Peyer's patch (tissue), 4 donors: ENCODE data around the gene SORL1. TPM values are rescaled to one million over a fixed set of nuclear protein-coding genes. Genes with fewer than 3 reads are reported as not detected.

Experiments
- DNase-seq, 3 donors: peaks; one replicate each; pipeline ENCODE4 v3.0.0-alpha.2; 2017 to 2019
- H3K27ac ChIP-seq, 4 donors: fragments of 200-600 bp; sonication (generic); one replicate each; pipeline ENCODE4 v1.5.1; 2016 to 2019
- H3K27me3 ChIP-seq, 2 donors: fragments of 200-600 bp; sonication (generic); one replicate each; pipeline ENCODE4 v1.5.1; 2019
- H3K36me3 ChIP-seq, 3 donors: fragments of 200-600 bp; sonication (generic); one replicate each; pipeline ENCODE4 v1.5.1; 2016 to 2019
- H3K4me1 ChIP-seq, 4 donors: fragments of 200-600 bp; sonication (generic); one replicate each; pipeline ENCODE4 v1.5.1; 2016 to 2019
- H3K4me3 ChIP-seq, 4 donors: fragments of 200-600 bp; sonication (generic); 1 replicate in 3 of 4; 2 replicates in 1 of 4; pipeline ENCODE4 v1.5.1; 2016 to 2019; ENCODE audit warnings: mild to moderate bottlenecking in 1 of 4
- H3K9me3 ChIP-seq, 4 donors: fragments of 200-600 bp; sonication (generic); one replicate each; pipeline ENCODE4 v1.5.1; 2016 to 2019; ENCODE audit warnings: mild to moderate bottlenecking in 1 of 4
- POLR2A ChIP-seq, 2 donors: fragments of 450-650 bp; IDR thresholded peaks; one replicate each; pipeline ENCODE4 v1.5.1; 2017; ENCODE audit warnings: antibody characterized with exemption in 2 of 2, mild to moderate bottlenecking in 2 of 2, moderate library complexity in 2 of 2
- total RNA-seq, 4 donors: library from RNA; depleted of rRNA; stranded (reverse); fragments of >200 nt; gene quantifications; one replicate each; pipeline ENCODE4 v1.1.0, GENCODE V29; 2016
- TF ChIP-seq, protein P1 (sequence below), 6 experiments: fragments of 450-650 bp in 4 of 6; fragments of 200-600 bp in 2 of 6; sonication (generic) in 1 of 6; IDR thresholded peaks; one replicate each; pipeline ENCODE4 v1.5.1; 2017 to 2019; ENCODE audit warnings: antibody characterized with exemption in 6 of 6, mild to moderate bottlenecking in 3 of 6, moderate library complexity in 1 of 6

SORL1 gene
- total RNA-seq, 4 donors from 2014 or later, result 52.0 to 282 (median 191) TPM

DNA sequence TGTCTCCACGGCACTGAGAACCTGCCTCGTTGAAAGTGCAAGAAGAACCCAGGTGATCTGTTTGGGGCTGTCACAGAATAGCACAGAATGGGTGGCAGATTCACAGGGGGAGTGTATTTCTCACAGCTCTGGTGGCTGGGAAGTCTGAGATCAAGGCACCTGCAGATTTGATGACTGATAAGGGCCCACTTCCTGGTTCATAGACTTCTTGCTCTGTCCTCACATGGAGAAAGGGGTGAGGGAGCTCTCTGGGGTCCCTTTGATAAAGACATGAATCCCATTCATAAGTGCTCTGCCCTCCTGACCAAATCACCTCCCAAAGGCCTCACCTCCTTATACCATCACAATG is 199.1 kb downstream of the SORL1 start:
- no peak for DNase-seq
- no peak for TF ChIP-seq POLR2A (IDR thresholded peaks at IDR 0.05)
- TF ChIP-seq, protein P1, sequence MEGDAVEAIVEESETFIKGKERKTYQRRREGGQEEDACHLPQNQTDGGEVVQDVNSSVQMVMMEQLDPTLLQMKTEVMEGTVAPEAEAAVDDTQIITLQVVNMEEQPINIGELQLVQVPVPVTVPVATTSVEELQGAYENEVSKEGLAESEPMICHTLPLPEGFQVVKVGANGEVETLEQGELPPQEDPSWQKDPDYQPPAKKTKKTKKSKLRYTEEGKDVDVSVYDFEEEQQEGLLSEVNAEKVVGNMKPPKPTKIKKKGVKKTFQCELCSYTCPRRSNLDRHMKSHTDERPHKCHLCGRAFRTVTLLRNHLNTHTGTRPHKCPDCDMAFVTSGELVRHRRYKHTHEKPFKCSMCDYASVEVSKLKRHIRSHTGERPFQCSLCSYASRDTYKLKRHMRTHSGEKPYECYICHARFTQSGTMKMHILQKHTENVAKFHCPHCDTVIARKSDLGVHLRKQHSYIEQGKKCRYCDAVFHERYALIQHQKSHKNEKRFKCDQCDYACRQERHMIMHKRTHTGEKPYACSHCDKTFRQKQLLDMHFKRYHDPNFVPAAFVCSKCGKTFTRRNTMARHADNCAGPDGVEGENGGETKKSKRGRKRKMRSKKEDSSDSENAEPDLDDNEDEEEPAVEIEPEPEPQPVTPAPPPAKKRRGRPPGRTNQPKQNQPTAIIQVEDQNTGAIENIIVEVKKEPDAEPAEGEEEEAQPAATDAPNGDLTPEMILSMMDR (IDR thresholded peaks at IDR 0.05), result no peak
- H3K27ac ChIP-seq, result no peak overlapping the region
- H3K4me1 ChIP-seq, result peaks cover 0 to 11% (median 0%) of the 10 kb centered on the region in 4 donors
- no peaks in the 10 kb centered on the region for H3K9me3 ChIP-seq
- no peak overlapping the region for H3K4me3 ChIP-seq
- no peaks in the 10 kb centered on the region for H3K27me3 ChIP-seq
- H3K36me3 ChIP-seq, result no peaks in the 10 kb centered on the region

DNA sequence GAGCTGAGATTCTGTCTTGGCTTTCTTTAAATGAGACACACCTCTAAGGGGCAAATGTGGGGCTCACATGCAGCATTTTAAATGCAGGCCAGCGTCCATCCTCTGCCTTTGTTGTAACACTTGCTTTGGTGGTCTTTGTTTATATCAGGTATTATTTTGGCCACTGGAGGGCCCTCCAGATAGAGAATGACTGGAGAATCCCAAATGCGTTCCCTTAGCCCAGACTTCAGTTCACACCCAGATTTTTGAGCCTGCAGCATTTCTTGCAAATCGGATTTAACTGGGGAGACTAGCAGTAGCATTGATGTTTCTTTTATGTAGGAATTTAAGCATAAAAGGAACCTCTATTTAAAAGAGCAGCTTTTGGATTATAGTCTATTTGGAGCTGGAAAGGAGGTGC is 200.9 kb downstream of the SORL1 start:
- TF ChIP-seq, protein P1 (IDR thresholded peaks at IDR 0.05), result no peak
- no peak for TF ChIP-seq POLR2A (IDR thresholded peaks at IDR 0.05)
- Histone ChIP-seq H3K4me3 (no peak overlapping the region), H3K9me3 (no peaks in the 10 kb centered on the region), H3K4me1 (peaks cover 0 to 11% (median 0%) of the 10 kb centered on the region in 4 donors), H3K27me3 (no peaks in the 10 kb centered on the region), H3K27ac (no peak overlapping the region), H3K36me3 (no peaks in the 10 kb centered on the region)
- DNase-seq, result no peak

DNA sequence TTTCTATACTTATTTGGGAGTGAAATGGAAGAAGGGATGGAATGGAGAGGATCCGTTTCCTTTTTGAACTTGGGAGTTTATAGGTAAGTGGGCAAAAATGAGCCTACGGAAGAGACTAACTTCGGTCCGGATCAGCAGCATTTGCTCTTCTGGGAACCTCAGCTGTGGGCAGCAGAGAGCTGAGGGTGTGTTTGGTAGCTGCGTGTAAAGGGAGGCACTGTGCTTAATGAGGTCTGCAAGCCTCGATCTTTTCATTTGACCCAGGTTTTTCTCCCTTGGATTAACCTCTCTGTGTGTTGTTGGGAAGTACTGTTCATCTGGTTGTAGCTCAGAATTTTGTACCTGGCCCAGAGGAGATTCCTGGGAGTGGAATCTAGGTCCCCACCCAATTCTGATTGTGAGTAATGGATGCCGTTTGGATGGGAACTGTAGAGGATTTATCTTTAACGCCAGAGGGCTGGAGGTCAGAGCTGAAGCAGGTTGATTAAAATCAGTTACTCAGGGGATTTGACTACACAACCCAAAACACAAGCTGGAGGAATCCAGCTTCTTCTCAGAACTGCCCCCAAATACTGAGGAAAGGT is 202.2 kb downstream of the SORL1 start:
- DNase-seq, result no peak
- Histone ChIP-seq H3K27ac (peak overlapping the region in 1 of 4 donors; percentile 91), H3K9me3 (no peaks in the 10 kb centered on the region), H3K27me3 (no peaks in the 10 kb centered on the region), H3K4me1 (peaks cover 0 to 11% (median 0%) of the 10 kb centered on the region in 4 donors), H3K36me3 (no peaks in the 10 kb centered on the region), H3K4me3 (peak overlapping the region in 1 of 4 donors; percentile 61)
- TF ChIP-seq, protein P1 (IDR thresholded peaks at IDR 0.05), result no peak
- no peak for TF ChIP-seq POLR2A (IDR thresholded peaks at IDR 0.05)

DNA sequence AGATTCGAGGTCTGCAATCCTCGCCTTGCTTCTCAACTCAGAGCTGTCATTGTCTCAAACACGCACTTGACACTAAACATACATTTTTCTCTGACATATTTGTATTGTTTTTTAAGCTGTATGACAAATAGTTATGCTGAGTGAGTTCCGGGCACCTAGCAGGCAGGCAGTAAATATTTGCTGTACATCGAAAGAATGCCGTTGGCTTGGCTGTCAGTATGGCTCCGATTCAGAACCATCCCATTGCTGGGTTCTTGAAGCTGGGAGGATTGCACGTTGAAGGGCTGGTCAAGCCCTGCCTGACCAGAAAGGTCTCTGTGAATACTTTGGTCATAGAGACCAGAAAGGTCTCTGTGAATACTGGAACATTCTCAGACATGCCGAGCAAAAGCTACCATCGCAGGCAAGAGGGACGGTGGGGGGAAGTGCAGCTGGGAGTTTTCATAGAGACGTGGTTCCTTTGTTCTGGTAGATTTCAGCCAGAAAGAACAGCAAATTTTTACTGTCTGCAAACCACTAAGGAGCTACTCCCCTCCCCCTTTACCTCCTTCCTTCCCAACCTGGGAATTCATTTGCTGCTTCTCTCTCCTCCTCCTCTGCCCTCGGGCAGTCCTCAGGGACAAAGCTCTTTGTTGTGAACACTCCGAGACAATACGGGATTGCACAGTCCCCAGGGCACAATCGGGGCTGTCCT is 202.9 kb downstream of the SORL1 start:
- TF ChIP-seq, protein P1 (IDR thresholded peaks at IDR 0.05), result no peak
- TF ChIP-seq POLR2A (IDR thresholded peaks at IDR 0.05), result no peak
- Histone ChIP-seq H3K27me3 (no peaks in the 10 kb centered on the region), H3K4me1 (peaks cover 0 to 11% (median 0%) of the 10 kb centered on the region in 4 donors), H3K9me3 (no peaks in the 10 kb centered on the region), H3K4me3 (peak overlapping the region in 3 of 4 donors; percentile 30 to 61 (median 56)), H3K36me3 (no peaks in the 10 kb centered on the region), H3K27ac (peak overlapping the region in 3 of 4 donors; percentile 65 to 91 (median 80))
- DNase-seq, result no peak

DNA sequence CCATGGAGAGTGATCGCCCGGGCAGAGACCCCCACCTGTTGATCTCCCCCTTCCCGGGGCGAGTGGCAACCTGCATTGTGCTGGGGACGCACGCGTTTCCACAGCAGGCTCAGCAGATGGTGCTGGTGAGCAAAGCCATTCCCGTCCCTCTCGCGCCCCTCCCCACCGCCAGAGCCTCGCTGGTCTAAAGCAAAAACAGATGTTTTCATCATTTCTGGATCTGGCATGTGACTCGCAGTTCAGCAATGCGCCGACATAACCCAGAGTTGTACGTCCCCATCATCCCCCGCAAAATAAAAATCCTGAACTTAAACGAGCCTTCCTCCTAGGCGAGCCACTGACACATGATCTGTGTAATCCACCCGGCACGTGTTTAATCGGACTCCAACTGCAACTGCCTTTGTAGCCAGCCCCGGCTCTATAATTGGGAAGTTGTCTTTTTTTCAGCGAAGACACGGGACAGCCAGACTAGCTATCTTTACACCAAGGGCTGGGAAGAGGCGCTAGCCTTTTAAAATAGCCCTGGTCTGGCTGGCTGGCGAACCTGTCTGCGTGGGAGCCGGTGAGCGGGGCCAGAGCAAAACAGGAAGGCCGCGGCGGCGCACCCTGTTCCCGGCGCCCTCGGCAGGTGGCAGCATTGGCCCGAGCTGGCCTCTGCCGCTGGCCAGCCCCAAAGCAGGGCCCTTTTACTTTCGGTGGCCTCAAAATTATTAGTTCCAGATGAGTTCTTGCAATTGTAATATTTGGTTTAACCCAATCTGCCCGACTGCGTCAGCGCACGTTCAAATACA is 203.6 kb downstream of the SORL1 start:
- H3K9me3 ChIP-seq, result no peaks in the 10 kb centered on the region
- H3K4me1 ChIP-seq, result peaks cover 0 to 11% (median 0%) of the 10 kb centered on the region in 4 donors
- H3K4me3 ChIP-seq, result peak overlapping the region; percentile 30 to 61 (median 48)
- no peaks in the 10 kb centered on the region for H3K36me3 ChIP-seq
- H3K27me3 ChIP-seq, result no peaks in the 10 kb centered on the region
- TF ChIP-seq POLR2A (IDR thresholded peaks at IDR 0.05), result no peak
- TF ChIP-seq, protein P1 (IDR thresholded peaks at IDR 0.05), result peak; percentile 37 to 81 (median 74)
- peak overlapping the region; percentile 65 to 91 (median 74) for H3K27ac ChIP-seq
- peak; percentile 56 to 88 (median 85) for DNase-seq
